WTC11 (cell line): ENCODE measurements around the gene FAM47E. TPM values are rescaled to one million over a fixed set of nuclear protein-coding genes. Genes with fewer than 3 reads are reported as not detected.

Source experiments
- ATAC-seq: fragments of 200-7000 bp; cut with Tn5 transposase; 2 replicates; pipeline ENCODE4 v1.10.0; 2021; ENCODE audit warnings: mild to moderate bottlenecking, moderate library complexity
- CTCF ChIA-PET: fragments of 300-600 bp; sonication (Branson Sonifier 250); formaldehyde crosslinking; loops from one replicate; lab custom pipeline; 2021; ENCODE audit warnings: antibody characterized with exemption; lab: Charles Lee
- POLR2A ChIA-PET: fragments of 350-600 bp; sonication (Branson Sonifier 250); formaldehyde crosslinking; loops from one replicate; lab custom pipeline; 2021; ENCODE audit warnings: antibody characterized with exemption; lab: Charles Lee
- DNase-seq: peaks from one replicate; pipeline ENCODE4 v3.0.0; 2021; ENCODE audit warnings: low spot score
- H3K27ac Mint-ChIP-seq: 2 replicates; pipeline ENCODE4 v1.8.0; 2021; ENCODE audit warnings: mixed read lengths
- H3K27me3 Mint-ChIP-seq: 2 replicates; pipeline ENCODE4 v1.8.0; 2021; ENCODE audit warnings: low read depth, mild to moderate bottlenecking, moderate library complexity, mixed read lengths
- H3K36me3 Mint-ChIP-seq: 2 replicates; pipeline ENCODE4 v1.8.0; 2021; ENCODE audit warnings: mixed read lengths
- H3K4me1 Mint-ChIP-seq: 2 replicates; pipeline ENCODE4 v1.8.0; 2022; ENCODE audit warnings: mixed read lengths
- H3K4me3 Mint-ChIP-seq: 2 replicates; pipeline ENCODE4 v1.8.0; 2021; ENCODE audit warnings: mild to moderate bottlenecking, moderate library complexity, mixed read lengths
- H3K9me3 Mint-ChIP-seq: 2 replicates; pipeline ENCODE4 v1.8.0; 2021; ENCODE audit warnings: mixed read lengths
- AR ChIP-seq: fragments of 250-450 bp; sonication (Bioruptor Pico); IDR thresholded peaks from 2 replicates; pipeline ENCODE4 v1.9.0; 2021; ENCODE audit warnings: mild to moderate bottlenecking
- ATF6 ChIP-seq: sonication (generic); formaldehyde crosslinking; IDR thresholded peaks from 2 replicates; pipeline ENCODE4 v1.8.1; 2023; ENCODE audit warnings: mild to moderate bottlenecking, missing genetic modification reagents
- CBFB ChIP-seq: sonication (generic); formaldehyde crosslinking; IDR thresholded peaks from 2 replicates; pipeline ENCODE4 v1.8.1; 2022; ENCODE audit warnings: mild to moderate bottlenecking, low read depth, missing genetic modification reagents
- CREB1 ChIP-seq: sonication (generic); formaldehyde crosslinking; IDR thresholded peaks from 2 replicates; pipeline ENCODE4 v1.8.0; 2023; ENCODE audit warnings: mild to moderate bottlenecking, missing genetic modification reagents
- CREM ChIP-seq: sonication (generic); formaldehyde crosslinking; IDR thresholded peaks from 2 replicates; pipeline ENCODE4 v1.8.1; 2022; ENCODE audit warnings: mild to moderate bottlenecking, missing genetic modification reagents, moderate library complexity
- E2F4 ChIP-seq: sonication (generic); formaldehyde crosslinking; IDR thresholded peaks from 2 replicates; pipeline ENCODE4 v1.8.1; 2022; ENCODE audit warnings: low read depth, mild to moderate bottlenecking, moderate library complexity, missing genetic modification reagents, borderline replicate concordance
- EMX1 ChIP-seq: fragments of 250-450 bp; sonication (Bioruptor Pico); IDR thresholded peaks from 2 replicates; pipeline ENCODE4 v1.8.0; 2021; ENCODE audit warnings: mild to moderate bottlenecking
- ESRRA ChIP-seq: sonication (generic); formaldehyde crosslinking; IDR thresholded peaks from 2 replicates; pipeline ENCODE4 v1.8.1; 2022; ENCODE audit warnings: mild to moderate bottlenecking, missing genetic modification reagents, borderline replicate concordance
- FOXP4 ChIP-seq: sonication (generic); formaldehyde crosslinking; IDR thresholded peaks from 2 replicates; pipeline ENCODE4 v1.8.0; 2022; ENCODE audit warnings: mild to moderate bottlenecking, missing genetic modification reagents
- GABPB1 ChIP-seq: sonication (generic); formaldehyde crosslinking; IDR thresholded peaks from 2 replicates; pipeline ENCODE4 v1.8.1; 2023; ENCODE audit warnings: mild to moderate bottlenecking, missing genetic modification reagents
- IRF1 ChIP-seq: sonication (generic); formaldehyde crosslinking; IDR thresholded peaks from 2 replicates; pipeline ENCODE4 v1.8.0; 2023; ENCODE audit warnings: missing genetic modification reagents
- MXD4 ChIP-seq: fragments of 250-450 bp; sonication (Bioruptor Pico); IDR thresholded peaks from 2 replicates; pipeline ENCODE4 v1.8.0; 2021; ENCODE audit warnings: mild to moderate bottlenecking, moderate library complexity, borderline replicate concordance
- TEAD1 ChIP-seq: sonication (generic); formaldehyde crosslinking; IDR thresholded peaks from 2 replicates; pipeline ENCODE4 v1.8.0; 2022; ENCODE audit warnings: mild to moderate bottlenecking, missing genetic modification reagents
- ZBTB43 ChIP-seq: sonication (generic); formaldehyde crosslinking; IDR thresholded peaks from 2 replicates; pipeline ENCODE4 v1.8.1; 2023; ENCODE audit warnings: mild to moderate bottlenecking, missing genetic modification reagents
- ZNF121 ChIP-seq: sonication (generic); formaldehyde crosslinking; IDR thresholded peaks from 2 replicates; pipeline ENCODE4 v1.8.0; 2023; ENCODE audit warnings: missing genetic modification reagents
- ZNF138 ChIP-seq: sonication (generic); formaldehyde crosslinking; conservative IDR thresholded peaks from 2 replicates; pipeline ENCODE4 v1.8.1; 2022; ENCODE audit warnings: mild to moderate bottlenecking, moderate library complexity, missing genetic modification reagents
- ZNF232 ChIP-seq: sonication (generic); formaldehyde crosslinking; IDR thresholded peaks from 2 replicates; pipeline ENCODE4 v1.8.0; 2022; ENCODE audit warnings: mild to moderate bottlenecking, missing genetic modification reagents
- ZNF263 ChIP-seq: sonication (generic); formaldehyde crosslinking; IDR thresholded peaks from 2 replicates; pipeline ENCODE4 v1.8.1; 2022; ENCODE audit warnings: low read depth, mild to moderate bottlenecking, moderate library complexity, missing genetic modification reagents
- ZNF396 ChIP-seq: fragments of 250-450 bp; sonication (Bioruptor Pico); IDR thresholded peaks from 2 replicates; pipeline ENCODE4 v1.8.0; 2021; ENCODE audit warnings: mild to moderate bottlenecking, moderate library complexity, borderline replicate concordance
- total RNA-seq: library from RNA; stranded (reverse); gene quantifications from 3 replicates; pipeline ENCODE4 v1.2.3, GENCODE V29; 2021

The FAM47E gene
- total RNA-seq, 1 experiment from 2014 or later: 1.4 TPM

GRCh38 chr4:76310683-76311082 lies 59.2 kb downstream of the FAM47E start:
- H3K4me3 Mint-ChIP-seq: no peak overlapping the region
- ChIA-PET POLR2A (no interaction called here), CTCF (no interaction called here)
- no peak overlapping the region for H3K27ac Mint-ChIP-seq
- DNase-seq (no peak), ATAC-seq (no peak)
- H3K36me3 Mint-ChIP-seq: peaks cover 7% of the 10 kb centered on the region; the same call in 1 of the 2 replicates
- peaks cover 15% of the 10 kb centered on the region for H3K27me3 Mint-ChIP-seq
- peaks cover 6% of the 10 kb centered on the region for H3K4me1 Mint-ChIP-seq
- TF ChIP-seq MXD4 (CRISPR knock-in tag): no peak
- TF ChIP-seq CREM (CRISPR knock-in tag): no peak
- TF ChIP-seq AR (CRISPR knock-in tag): no peak
- TF ChIP-seq IRF1 (CRISPR knock-in tag): no peak
- no peak for TF ChIP-seq GABPB1 (CRISPR knock-in tag)
- no peak for TF ChIP-seq E2F4 (CRISPR knock-in tag)
- no peak for TF ChIP-seq ZNF138 (CRISPR knock-in tag)
- no peak for TF ChIP-seq ESRRA (CRISPR knock-in tag)
- H3K9me3 Mint-ChIP-seq: no peaks in the 10 kb centered on the region

- H3K9me3 Mint-ChIP-seq: peaks cover 11% of the 10 kb centered on the region
- CTCF ChIA-PET: interaction anchor here (0.6 kb wide), 2 partner anchors 66 to 446 kb away, joined by 3 to 4 read pairs; no protein-coding TSS in a partner anchor
- no peak for DNase-seq
- POLR2A ChIA-PET: no interaction called here
- no peak overlapping the region for H3K27ac Mint-ChIP-seq
- TF ChIP-seq ZNF263 (CRISPR knock-in tag): no peak
- no peak for TF ChIP-seq ZBTB43 (CRISPR knock-in tag)
- TF ChIP-seq TEAD1 (CRISPR knock-in tag): no peak
- no peak for TF ChIP-seq ZNF121 (CRISPR knock-in tag)
- TF ChIP-seq ZNF232 (CRISPR knock-in tag): no peak
- TF ChIP-seq CBFB (CRISPR knock-in tag): no peak
- no peak for TF ChIP-seq AR (CRISPR knock-in tag)
- TF ChIP-seq EMX1: no peak
- TF ChIP-seq CREB1: no peak
- TF ChIP-seq ZNF396 (CRISPR knock-in tag): no peak
- TF ChIP-seq ATF6 (CRISPR knock-in tag): no peak
- TF ChIP-seq FOXP4 (CRISPR knock-in tag): no peak
- H3K27me3 Mint-ChIP-seq: peaks cover 12% of the 10 kb centered on the region
- H3K4me3 Mint-ChIP-seq: no peak overlapping the region
- peaks cover 6% of the 10 kb centered on the region for H3K4me1 Mint-ChIP-seq
- peak; percentile 14; the same call in 1 of the 2 replicates for ATAC-seq
- H3K36me3 Mint-ChIP-seq: peaks cover 10% of the 10 kb centered on the region; the same call in 1 of the 2 replicates
These were observed 60.4 kb downstream of the FAM47E start for GRCh38 chr4:76311896-76312331.
